Prostate gland (tissue), 2 donors: ENCODE results near the gene SLCO4A1. TPM values are rescaled to one million over a fixed set of nuclear protein-coding genes. Genes with fewer than 3 reads are reported as not detected.

Experiments used
- DNase-seq: peaks from one replicate; pipeline ENCODE4 v3.0.0-alpha.2; 2019; ENCODE audit warnings: low spot score
- H3K27ac ChIP-seq, 2 donors: fragments of 200-600 bp; sonication (generic); 2 replicates each; pipeline ENCODE4 v1.5.1; 2017 to 2019
- H3K27me3 ChIP-seq: fragments of 200-600 bp; sonication (generic); replicated peaks from 2 replicates; pipeline ENCODE4 v1.5.1; 2019; ENCODE audit not compliant: insufficient read depth
- H3K36me3 ChIP-seq, 2 donors: fragments of 200-600 bp; sonication (generic); 1 replicate in 1 of 2; 2 replicates in 1 of 2; pipeline versions ENCODE4 v1.5.1 to v1.8.1; 2017 to 2019
- H3K4me1 ChIP-seq: fragments of 200-600 bp; sonication (generic); replicated peaks from 2 replicates; pipeline ENCODE4 v1.5.1; 2019
- H3K4me3 ChIP-seq, 2 donors: fragments of 200-600 bp; sonication (generic); 2 replicates each; pipeline ENCODE4 v1.5.1; 2017 to 2019
- H3K9me3 ChIP-seq: fragments of 200-600 bp; sonication (generic); 2 replicates; pipeline ENCODE4 v1.5.1; 2017
- CTCF ChIP-seq, 4 experiments: fragments of 200-600 bp in 2 of 4; fragments of 450-650 bp in 2 of 4; sonication (generic) in 2 of 4; IDR thresholded peaks; 1 replicate in 3 of 4; 2 replicates in 1 of 4; pipeline ENCODE4 v1.5.1; 2016 to 2019; ENCODE audit warnings: antibody characterized with exemption in 4 of 4, mild to moderate bottlenecking in 2 of 4, moderate library complexity in 2 of 4
- POLR2A ChIP-seq: fragments of 450-650 bp; IDR thresholded peaks from one replicate; pipeline ENCODE4 v1.6.1; 2016; ENCODE audit warnings: antibody characterized with exemption, mild to moderate bottlenecking
- POLR2AphosphoS5 ChIP-seq: sonication (generic); formaldehyde crosslinking; IDR thresholded peaks from one replicate; pipeline ENCODE4 v1.6.1; 2017; ENCODE audit warnings: antibody characterized with exemption
- WGBS: methylation state at CpG from one replicate; pipeline ENCODE4 v1.1.5; 2018; 5-methylcytosine and 5-hydroxymethylcytosine counted together
- intact Hi-C: fragments of 100-400 bp; cut with DNase I; formaldehyde crosslinking; loops from one replicate; pipeline ENCODE4 v1.14.2; 2022
- total RNA-seq, 2 donors: library from RNA; depleted of rRNA; stranded (reverse); fragments of >200 nt; gene quantifications; one replicate each; pipeline ENCODE4 v1.1.0, GENCODE V29; 2016

Gene SLCO4A1
- total RNA-seq, 2 donors from 2014 or later, result 4.5 to 12.3 TPM

GRCh38 chr20:62717933-62718332 is 75.6 kb downstream of the SLCO4A1 start:
- TF ChIP-seq POLR2AphosphoS5, result no peak
- TF ChIP-seq POLR2A, result no peak
- no peak for TF ChIP-seq CTCF (IDR thresholded peaks at IDR 0.05)
- intact Hi-C loops, result no loop called here
- Histone ChIP-seq H3K4me3 (no peak overlapping the region), H3K36me3 (no peaks in the 10 kb centered on the region), H3K9me3 (no peaks in the 10 kb centered on the region), H3K27me3 (peaks cover 12% of the 10 kb centered on the region), H3K4me1 (no peaks in the 10 kb centered on the region), H3K27ac (no peak overlapping the region)
- no peak for DNase-seq
- 50% methylated on average over 18 of the region's 18 CpGs for WGBS

GRCh38 chr20:62718546-62718945 is 76.2 kb downstream of the SLCO4A1 start:
- no peak overlapping the region for H3K27ac ChIP-seq
- no peak for TF ChIP-seq POLR2A
- TF ChIP-seq POLR2AphosphoS5, result no peak
- TF ChIP-seq CTCF (IDR thresholded peaks at IDR 0.05), result no peak
- no peak overlapping the region for H3K4me3 ChIP-seq
- H3K27me3 ChIP-seq, result peaks cover 12% of the 10 kb centered on the region
- DNase-seq, result no peak
- H3K4me1 ChIP-seq, result no peaks in the 10 kb centered on the region
- intact Hi-C loops, result no loop called here
- 67% methylated on average over 12 of the region's 12 CpGs for WGBS
- H3K36me3 ChIP-seq, result no peaks in the 10 kb centered on the region
- H3K9me3 ChIP-seq, result no peaks in the 10 kb centered on the region

DNA sequence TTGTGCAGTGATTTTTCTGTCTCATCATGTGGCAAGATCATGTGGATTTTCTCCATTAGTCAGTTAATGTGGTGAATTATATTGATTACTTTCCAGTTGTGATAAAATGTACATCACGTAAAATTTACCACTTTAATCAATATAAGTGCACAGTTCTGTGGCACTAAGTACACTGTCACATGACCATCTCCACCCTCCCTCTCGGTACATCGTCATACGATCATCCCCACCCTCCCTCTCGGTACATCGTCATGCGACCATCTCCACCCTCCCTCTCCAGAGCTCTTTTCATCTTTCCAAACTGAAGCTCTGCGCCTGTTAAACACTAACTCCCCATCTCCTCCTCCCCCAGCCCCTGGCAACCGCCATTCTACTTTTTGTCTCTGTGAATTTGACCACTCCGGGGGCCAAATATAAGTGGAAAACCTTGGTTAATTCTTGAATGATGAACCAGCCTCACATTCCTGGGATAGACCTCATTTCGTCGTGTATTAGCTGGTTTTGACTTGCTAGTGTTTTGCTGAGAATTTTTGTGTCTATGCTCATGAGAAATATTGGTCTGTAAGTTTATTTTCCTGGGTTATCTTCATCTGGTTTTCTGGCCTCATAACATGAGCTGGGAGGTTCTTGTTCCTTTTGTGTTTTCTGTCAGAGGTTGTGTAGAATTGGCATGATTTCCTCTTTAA is 77.1 kb downstream of the SLCO4A1 start:
- H3K27me3 ChIP-seq, result peaks cover 12% of the 10 kb centered on the region

More for the DNA sequence above, 77.1 kb downstream of the SLCO4A1 start:
- no peak for DNase-seq
- Histone ChIP-seq H3K4me1 (no peaks in the 10 kb centered on the region), H3K27ac (no peak overlapping the region), H3K36me3 (no peaks in the 10 kb centered on the region), H3K4me3 (no peak overlapping the region), H3K9me3 (no peaks in the 10 kb centered on the region)
- TF ChIP-seq POLR2A (no peak), CTCF (IDR thresholded peaks at IDR 0.05) (no peak), POLR2AphosphoS5 (no peak)
- 69% methylated on average over 12 of the region's 12 CpGs for WGBS
- intact Hi-C loops, result no loop called here

Other genes with a start within 250 kb of the SLCO4A1 start
- 10 to 100 TPM in 1 of 2 donors, 1 to 10 TPM in 1; 4.1 to 31.3 TPM for gene CABLES2, start 235.2 kb upstream of the SLCO4A1 start, total RNA-seq
- gene RBBP8NL, start 215.0 kb upstream of the SLCO4A1 start, total RNA-seq, result 10 to 100 TPM in 1 of 2 donors, 1 to 10 TPM in 1; 4.9 to 10.9 TPM
- gene GATA5, start 166.5 kb upstream of the SLCO4A1 start, total RNA-seq, result 10 to 100 TPM in 1 of 2 donors, 1 to 10 TPM in 1; 1.3 to 53.7 TPM
- under 1 TPM in 1 of 2 donors, not detected in 1; 0.74 TPM for gene NTSR1, start 66.3 kb downstream of the SLCO4A1 start, total RNA-seq
- 10 to 100 TPM in 1 of 2 donors, 1 to 10 TPM in 1; 8.3 to 24.1 TPM for gene MRGBP, start 154.0 kb downstream of the SLCO4A1 start, total RNA-seq
- gene OGFR, start 162.3 kb downstream of the SLCO4A1 start, total RNA-seq, result 10 to 100 TPM; 60.2 to 76.9 TPM
- gene COL9A3, start 174.5 kb downstream of the SLCO4A1 start, total RNA-seq, result 1 to 10 TPM; 5.8 to 6.5 TPM
- 10 to 100 TPM in 1 of 2 donors, 1 to 10 TPM in 1; 7.1 to 24.8 TPM for gene TCFL5, start 219.3 kb downstream of the SLCO4A1 start, total RNA-seq